SK-N-SH treated with all-trans-retinoic acid at 6 μM for 48 hours (cell line): ENCODE data around the gene PIK3CD.

ENCODE experiments used
- ATAC-seq: fragments of 200-7000 bp; cut with Tn5 transposase; 3 replicates; pipeline ENCODE4 v1.9.1; 2020; ENCODE audit warnings: mild to moderate bottlenecking, moderate library complexity
- ARNTL ChIP-seq: fragments of 450-650 bp; formaldehyde crosslinking; IDR thresholded peaks from 2 replicates; pipeline ENCODE4 v1.5.0; 2020; ENCODE audit warnings: low read depth, mild to moderate bottlenecking, moderate library complexity, borderline replicate concordance
- CREB5 ChIP-seq: fragments of 250-450 bp; sonication (Bioruptor Pico); IDR thresholded peaks from 2 replicates; pipeline ENCODE4 v1.5.1; 2020; ENCODE audit warnings: low read depth, mild to moderate bottlenecking, moderate library complexity
- CSDC2 ChIP-seq: fragments of 250-450 bp; sonication (Bioruptor Pico); IDR thresholded peaks from 2 replicates; pipeline ENCODE4 v1.5.0; 2020; ENCODE audit warnings: mild to moderate bottlenecking, moderate library complexity
- CSRNP3 ChIP-seq: fragments of 250-450 bp; sonication (Bioruptor Pico); IDR thresholded peaks from 2 replicates; pipeline ENCODE4 v1.5.1; 2021; ENCODE audit warnings: mild to moderate bottlenecking, moderate library complexity
- ESRRG ChIP-seq: fragments of 250-450 bp; sonication (Bioruptor Pico); IDR thresholded peaks from 2 replicates; pipeline ENCODE4 v1.6.1; 2021; ENCODE audit warnings: mild to moderate bottlenecking
- GLIS3 ChIP-seq: fragments of 250-450 bp; sonication (Bioruptor Pico); IDR thresholded peaks from 2 replicates; pipeline ENCODE4 v1.5.0; 2020; ENCODE audit warnings: mild to moderate bottlenecking, moderate library complexity
- ISL1 ChIP-seq: fragments of 250-450 bp; sonication (Bioruptor Pico); IDR thresholded peaks from 2 replicates; pipeline ENCODE4 v2.1.2; 2022; ENCODE audit warnings: mild to moderate bottlenecking, moderate library complexity
- OSR1 ChIP-seq: fragments of 250-450 bp; sonication (Bioruptor Pico); IDR thresholded peaks from 2 replicates; pipeline ENCODE4 v1.8.0; 2022; ENCODE audit warnings: moderate library complexity, mild to moderate bottlenecking, inconsistent platforms
- PATZ1 ChIP-seq: fragments of 250-450 bp; sonication (Bioruptor Pico); IDR thresholded peaks from 2 replicates; pipeline ENCODE4 v1.8.0; 2020; ENCODE audit warnings: mild to moderate bottlenecking, moderate library complexity, borderline replicate concordance
- PPARA ChIP-seq: fragments of 250-450 bp; sonication (Bioruptor Pico); IDR thresholded peaks from 2 replicates; pipeline ENCODE4 v1.5.0; 2020; ENCODE audit warnings: mild to moderate bottlenecking, borderline replicate concordance
- RARB ChIP-seq: fragments of 250-450 bp; sonication (Bioruptor Pico); IDR thresholded peaks from 2 replicates; pipeline ENCODE4 v1.8.0; 2021; ENCODE audit warnings: mild to moderate bottlenecking, moderate library complexity
- TCF4 ChIP-seq: fragments of 250-450 bp; sonication (Bioruptor Pico); IDR thresholded peaks from 2 replicates; pipeline ENCODE4 v1.8.0; 2021; ENCODE audit warnings: mild to moderate bottlenecking, moderate library complexity, borderline replicate concordance
- TOX ChIP-seq: fragments of 250-450 bp; sonication (Bioruptor Pico); IDR thresholded peaks from 2 replicates; pipeline ENCODE4 v1.8.0; 2021; ENCODE audit warnings: mild to moderate bottlenecking, moderate library complexity, borderline replicate concordance
- TSHZ2 ChIP-seq: fragments of 250-450 bp; sonication (Bioruptor Pico); IDR thresholded peaks from 2 replicates; pipeline ENCODE4 v1.5.0; 2020; ENCODE audit warnings: mild to moderate bottlenecking, moderate library complexity
- ZC3H10 ChIP-seq: fragments of 250-450 bp; sonication (Bioruptor Pico); IDR thresholded peaks from 2 replicates; pipeline ENCODE4 v1.5.1; 2021; ENCODE audit warnings: mild to moderate bottlenecking, moderate library complexity
- ZFP3 ChIP-seq: fragments of 250-450 bp; sonication (Bioruptor Pico); IDR thresholded peaks from 2 replicates; pipeline ENCODE4 v1.5.0; 2020; ENCODE audit warnings: mild to moderate bottlenecking, moderate library complexity
- ZFP30 ChIP-seq: fragments of 450-650 bp; formaldehyde crosslinking; IDR thresholded peaks from 2 replicates; pipeline ENCODE4 v1.5.0; 2022; ENCODE audit warnings: mild to moderate bottlenecking, moderate library complexity
- ZNF565 ChIP-seq: fragments of 450-650 bp; formaldehyde crosslinking; conservative IDR thresholded peaks from 2 replicates; pipeline ENCODE4 v1.5.0; 2020; ENCODE audit warnings: low read depth, mild to moderate bottlenecking, moderate library complexity
- ZNF70 ChIP-seq: fragments of 450-650 bp; formaldehyde crosslinking; IDR thresholded peaks from 2 replicates; pipeline ENCODE4 v1.5.0; 2020; ENCODE audit warnings: mild to moderate bottlenecking, moderate library complexity

PIK3CD gene

DNA sequence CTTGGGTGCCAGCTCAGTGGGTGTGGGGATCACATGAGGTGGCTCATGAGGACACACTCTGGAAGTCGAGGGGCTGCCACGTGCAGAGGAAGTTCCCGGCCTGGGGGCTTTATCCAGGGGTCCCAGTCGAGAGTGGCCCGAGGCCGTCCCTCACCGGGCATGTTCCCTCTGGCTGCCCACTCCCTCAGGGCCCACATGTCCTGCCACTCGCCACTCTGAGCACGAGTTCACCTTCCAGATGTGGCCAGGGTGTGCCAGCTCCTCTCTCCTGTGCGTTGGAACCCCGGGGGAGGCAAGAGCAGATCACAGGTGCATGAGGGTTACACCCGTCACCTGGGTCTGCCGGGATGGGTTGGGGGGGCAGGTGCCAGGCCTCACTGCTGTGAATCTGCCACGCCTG is 48.2 kb upstream of the PIK3CD start:
- TF ChIP-seq CSRNP3 (CRISPR knock-in tag): no peak
- no peak for TF ChIP-seq ZFP30 (CRISPR knock-in tag)
- TF ChIP-seq ZNF70 (CRISPR knock-in tag): no peak
- no peak for TF ChIP-seq ZC3H10
- TF ChIP-seq ZFP3 (CRISPR knock-in tag): no peak
- TF ChIP-seq CSDC2: no peak
- no peak for TF ChIP-seq OSR1 (CRISPR knock-in tag)
- TF ChIP-seq GLIS3 (CRISPR knock-in tag): no peak
- no peak for TF ChIP-seq CREB5 (CRISPR knock-in tag)
- no peak for TF ChIP-seq ARNTL

GRCh38 chr1:9603766-9604753 is 47.5 kb upstream of the PIK3CD start:
- ATAC-seq: peak; percentile 40; the same call in 2 of the 3 replicates
- peak; percentile 32; the same call in 1 of the 2 replicates for TF ChIP-seq ISL1 (CRISPR knock-in tag)
- TF ChIP-seq ESRRG: no peak
- peak; percentile 89 for TF ChIP-seq TCF4 (CRISPR knock-in tag)

More for the DNA sequence above, 48.2 kb upstream of the PIK3CD start:
- no peak for ATAC-seq

DNA sequence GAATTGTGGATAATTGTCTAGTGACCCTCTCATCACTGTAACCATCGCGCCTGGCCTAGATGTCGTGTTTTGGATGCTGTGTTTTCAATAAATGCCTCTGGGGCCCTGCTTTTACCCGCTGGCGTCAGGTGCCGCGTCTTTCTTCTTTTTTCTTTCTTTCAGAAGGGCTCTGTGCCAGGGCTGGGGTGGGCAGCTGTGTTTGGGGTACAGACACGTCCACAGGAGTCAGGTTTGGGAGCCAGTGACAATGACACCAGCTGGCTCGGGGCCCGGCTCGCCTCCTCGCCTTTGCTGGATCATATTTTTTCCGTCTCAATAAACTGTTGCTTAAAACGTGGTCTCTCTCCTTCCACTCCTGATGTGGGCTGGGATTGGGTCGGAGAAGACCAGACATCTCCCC is 46.7 kb upstream of the PIK3CD start:
- TF ChIP-seq CSRNP3 (CRISPR knock-in tag) (no peak), OSR1 (CRISPR knock-in tag) (no peak), ZNF565 (CRISPR knock-in tag) (no peak), RARB (no peak), ESRRG (no peak), TCF4 (CRISPR knock-in tag) (no peak), PATZ1 (CRISPR knock-in tag) (no peak), ISL1 (CRISPR knock-in tag) (no peak)
- ATAC-seq: no peak

GRCh38 chr1:9605946-9606455 is 45.5 kb upstream of the PIK3CD start:
- TF ChIP-seq ZNF565 (CRISPR knock-in tag) (no peak), ARNTL (no peak), PATZ1 (CRISPR knock-in tag) (no peak), PPARA (no peak)
- ATAC-seq: no peak

GRCh38 chr1:9606458-9606857 is 45.1 kb upstream of the PIK3CD start:
- ATAC-seq: no peak
- TF ChIP-seq CREB5 (CRISPR knock-in tag) (no peak), ZFP3 (CRISPR knock-in tag) (no peak), CSRNP3 (CRISPR knock-in tag) (no peak), TOX (no peak), TSHZ2 (no peak)
